ENCODE measurements around the gene CD2AP. TPM values are rescaled to one million over a fixed set of nuclear protein-coding genes. Genes with fewer than 3 reads are reported as not detected.

Gene CD2AP
- total RNA-seq, 1 experiment from 2014 or later, result 20.6 TPM

GRCh38 chr6:47521961-47522360, 44.4 kb downstream of the CD2AP start:
- H3K27ac ChIP-seq (ENCODE audit: low read depth, low read length, poor library complexity, severe bottlenecking), result no peak overlapping the region
- DNase-seq (ENCODE audit: low spot score), result no peak
- CTCF ChIA-PET, result no interaction called here
- H3K36me3 ChIP-seq (ENCODE audit: insufficient read depth, low read length, poor library complexity, severe bottlenecking), result no peaks in the 10 kb centered on the region
- no peak overlapping the region for H3K4me3 ChIP-seq (ENCODE audit: low read depth, low read length, poor library complexity, severe bottlenecking)
- POLR2A ChIA-PET (ENCODE audit: low non-redundant PET), result no interaction called here
- no TSS peak for BruUV-seq (replicated peaks)
- no peaks in the 10 kb centered on the region for H3K27me3 ChIP-seq (replicated peaks; ENCODE audit: insufficient read depth, low read depth, low read length, poor library complexity)
- TF ChIP-seq CTCF (conservative IDR thresholded peaks at IDR 0.05; ENCODE audit: low read depth, low read length), result no peak
- TF ChIP-seq EZH2 (IDR thresholded peaks at IDR 0.05; ENCODE audit: borderline replicate concordance, low read depth, low read length, poor library complexity, severe bottlenecking), result no peak
- no peaks in the 10 kb centered on the region for H3K9me3 ChIP-seq (ENCODE audit: low read depth, low read length, poor library complexity, severe bottlenecking)
- H3K4me1 ChIP-seq (ENCODE audit: insufficient read depth, low read length, poor library complexity, severe bottlenecking), result no peaks in the 10 kb centered on the region
- intact Hi-C loops (cut with micrococcal nuclease; ENCODE audit: unreplicated experiment), result no loop called here

GRCh38 chr6:47524136-47524845, 46.7 kb downstream of the CD2AP start:
- TF ChIP-seq CTCF (conservative IDR thresholded peaks at IDR 0.05; ENCODE audit: low read depth, low read length) (no peak), EZH2 (IDR thresholded peaks at IDR 0.05; ENCODE audit: borderline replicate concordance, low read depth, low read length, poor library complexity, severe bottlenecking) (no peak)
- Histone ChIP-seq H3K9me3 (ENCODE audit: low read depth, low read length, poor library complexity, severe bottlenecking) (no peaks in the 10 kb centered on the region), H3K4me1 (ENCODE audit: insufficient read depth, low read length, poor library complexity, severe bottlenecking) (no peaks in the 10 kb centered on the region), H3K36me3 (ENCODE audit: insufficient read depth, low read length, poor library complexity, severe bottlenecking) (no peaks in the 10 kb centered on the region), H3K4me3 (ENCODE audit: low read depth, low read length, poor library complexity, severe bottlenecking) (no peak overlapping the region), H3K27ac (ENCODE audit: low read depth, low read length, poor library complexity, severe bottlenecking) (no peak overlapping the region), H3K27me3 (replicated peaks; ENCODE audit: insufficient read depth, low read depth, low read length, poor library complexity) (no peaks in the 10 kb centered on the region)
- BruUV-seq (replicated peaks), result no TSS peak
- POLR2A ChIA-PET (ENCODE audit: low non-redundant PET), result no interaction called here
- DNase-seq (ENCODE audit: low spot score), result no peak
- intact Hi-C loops (cut with micrococcal nuclease; ENCODE audit: unreplicated experiment), result no loop called here
- CTCF ChIA-PET, result no interaction called here

- Histone ChIP-seq H3K36me3 (ENCODE audit: insufficient read depth, low read length, poor library complexity, severe bottlenecking) (no peaks in the 10 kb centered on the region), H3K4me1 (ENCODE audit: insufficient read depth, low read length, poor library complexity, severe bottlenecking) (no peaks in the 10 kb centered on the region), H3K27ac (ENCODE audit: low read depth, low read length, poor library complexity, severe bottlenecking) (no peak overlapping the region), H3K4me3 (ENCODE audit: low read depth, low read length, poor library complexity, severe bottlenecking) (no peak overlapping the region), H3K27me3 (replicated peaks; ENCODE audit: insufficient read depth, low read depth, low read length, poor library complexity) (no peaks in the 10 kb centered on the region), H3K9me3 (ENCODE audit: low read depth, low read length, poor library complexity, severe bottlenecking) (no peaks in the 10 kb centered on the region)
- POLR2A ChIA-PET (ENCODE audit: low non-redundant PET), result no interaction called here
- no peak for DNase-seq (ENCODE audit: low spot score)
- CTCF ChIA-PET, result no interaction called here
- no TSS peak for BruUV-seq (replicated peaks)
- intact Hi-C loops (cut with micrococcal nuclease; ENCODE audit: unreplicated experiment), result no loop called here
- TF ChIP-seq CTCF (conservative IDR thresholded peaks at IDR 0.05; ENCODE audit: low read depth, low read length) (no peak), EZH2 (IDR thresholded peaks at IDR 0.05; ENCODE audit: borderline replicate concordance, low read depth, low read length, poor library complexity, severe bottlenecking) (no peak)
These were observed 47.9 kb downstream of the CD2AP start for GRCh38 chr6:47525330-47526057.

Measured in A673 (cell line).